Smooth muscle cell of the coronary artery (primary cell): ENCODE results near the gene OR10H4. TPM values are rescaled to one million over a fixed set of nuclear protein-coding genes. Genes with fewer than 3 reads are reported as not detected.

Experiments
- total RNA-seq: library from RNA; depleted of rRNA; stranded (reverse); fragments of >200 nt; gene quantifications from 2 replicates; pipeline ENCODE4 v1.2.3, GENCODE V29; 2014; ENCODE audit warnings: low replicate concordance

Gene OR10H4
- not detected in 2 replicates for total RNA-seq

GRCh38 chr19:15948223-15949058 lies at the start of gene OR10H4:
Gene OR10H4, plus strand, starts transcription at chr19:15949008. Its CDS starts 0 bp downstream, at chr19:15949008.

GRCh38 chr19:15934332-15935078 lies 14.3 kb upstream of the OR10H4 start, which contains the start of gene CYP4F11:
Gene CYP4F11, minus strand, starts transcription at chr19:15934529. Its CDS starts 121 bp downstream, at chr19:15934408.

Other genes with a start within 250 kb of the OR10H4 start
- not detected in 2 replicates for gene OR10H2, start 221.0 kb upstream of the OR10H4 start, total RNA-seq
- not detected in 2 replicates for gene OR10H3, start 211.0 kb upstream of the OR10H4 start, total RNA-seq
- not detected in 2 replicates for gene OR10H5, start 161.3 kb upstream of the OR10H4 start, total RNA-seq
- gene OR10H1, start 133.3 kb upstream of the OR10H4 start, total RNA-seq, result not detected in 2 replicates
- not detected in 2 replicates for gene CYP4F2, start 50.9 kb upstream of the OR10H4 start, total RNA-seq
- not detected in 2 replicates for gene CYP4F11, start 14.5 kb upstream of the OR10H4 start, total RNA-seq
- 1,025 and 1,480 TPM in 2 replicates for gene TPM4, start 127.5 kb downstream of the OR10H4 start, total RNA-seq
- gene RAB8A, start 162.9 kb downstream of the OR10H4 start, total RNA-seq, result 71.7 and 95.4 TPM in 2 replicates
- not detected in 2 replicates for gene HSH2D, start 194.7 kb downstream of the OR10H4 start, total RNA-seq
- gene CIB3, start 224.5 kb downstream of the OR10H4 start, total RNA-seq, result not detected in 2 replicates
- gene FAM32A, start 236.4 kb downstream of the OR10H4 start, total RNA-seq, result 57.0 and 91.3 TPM in 2 replicates
- 73.8 and 94.8 TPM in 2 replicates for gene AP1M1, start 248.9 kb downstream of the OR10H4 start, total RNA-seq